ENCODE measurements around the gene PCDHGC4.

The PCDHGC4 gene

GRCh38 chr5:141483902-141484301, 928 bp upstream of the PCDHGC4 start:
- no peak for TF ChIP-seq CTCF (IDR thresholded peaks at IDR 0.05; ENCODE audit: low read depth, low read length)
- H3K4me3 ChIP-seq (ENCODE audit: low read depth, low read length) = no peak overlapping the region

GRCh38 chr5:141484310-141484640, 555 bp upstream of the PCDHGC4 start:
- H3K4me3 ChIP-seq (ENCODE audit: low read depth, low read length) = no peak overlapping the region
- no peak for TF ChIP-seq CTCF (IDR thresholded peaks at IDR 0.05; ENCODE audit: low read depth, low read length)

GRCh38 chr5:141485321-141486055, 658 bp downstream of the PCDHGC4 start:
- H3K4me3 ChIP-seq (ENCODE audit: low read depth, low read length) = no peak overlapping the region
- TF ChIP-seq CTCF (IDR thresholded peaks at IDR 0.05; ENCODE audit: low read depth, low read length) = no peak

GRCh38 chr5:141486091-141486490, 1.3 kb downstream of the PCDHGC4 start:
- no peak overlapping the region for H3K4me3 ChIP-seq (ENCODE audit: low read depth, low read length)
- TF ChIP-seq CTCF (IDR thresholded peaks at IDR 0.05; ENCODE audit: low read depth, low read length) = no peak

- TF ChIP-seq CTCF (IDR thresholded peaks at IDR 0.05; ENCODE audit: low read depth, low read length) = no peak
- no peak overlapping the region for H3K4me3 ChIP-seq (ENCODE audit: low read depth, low read length)
Observed at GRCh38 chr5:141487131-141487530, 2.3 kb downstream of the PCDHGC4 start.

- TF ChIP-seq CTCF (IDR thresholded peaks at IDR 0.05; ENCODE audit: low read depth, low read length) = no peak
- 0 out of 2 replicates have a peak within 1 kb of the TSS, but pooled peaks have one; percentile 17 for H3K4me3 ChIP-seq (ENCODE audit: low read depth, low read length)
Observed at GRCh38 chr5:141488591-141489561, 4.0 kb downstream of the PCDHGC4 start, which contains the start of gene PCDHGC5. Gene PCDHGC5 (plus strand): TSS chr5:141489081. CDS start chr5:141489241, 160 bp downstream.

GRCh38 chr5:141489841-141490240, 5.0 kb downstream of the PCDHGC4 start:
- no peak overlapping the region for H3K4me3 ChIP-seq (ENCODE audit: low read depth, low read length)
- no peak for TF ChIP-seq CTCF (IDR thresholded peaks at IDR 0.05; ENCODE audit: low read depth, low read length)

All from WI38 (cell line).